ENCODE data around the gene USE1.

Gene USE1

GRCh38 chr19:17235971-17236777 lies 21.0 kb downstream of the USE1 start:
- peak; percentile 84 for DNase-seq (ENCODE audit: low spot score)

GRCh38 chr19:17236811-17237543 lies 21.8 kb downstream of the USE1 start:
- no peak for DNase-seq (ENCODE audit: low spot score)

DNA sequence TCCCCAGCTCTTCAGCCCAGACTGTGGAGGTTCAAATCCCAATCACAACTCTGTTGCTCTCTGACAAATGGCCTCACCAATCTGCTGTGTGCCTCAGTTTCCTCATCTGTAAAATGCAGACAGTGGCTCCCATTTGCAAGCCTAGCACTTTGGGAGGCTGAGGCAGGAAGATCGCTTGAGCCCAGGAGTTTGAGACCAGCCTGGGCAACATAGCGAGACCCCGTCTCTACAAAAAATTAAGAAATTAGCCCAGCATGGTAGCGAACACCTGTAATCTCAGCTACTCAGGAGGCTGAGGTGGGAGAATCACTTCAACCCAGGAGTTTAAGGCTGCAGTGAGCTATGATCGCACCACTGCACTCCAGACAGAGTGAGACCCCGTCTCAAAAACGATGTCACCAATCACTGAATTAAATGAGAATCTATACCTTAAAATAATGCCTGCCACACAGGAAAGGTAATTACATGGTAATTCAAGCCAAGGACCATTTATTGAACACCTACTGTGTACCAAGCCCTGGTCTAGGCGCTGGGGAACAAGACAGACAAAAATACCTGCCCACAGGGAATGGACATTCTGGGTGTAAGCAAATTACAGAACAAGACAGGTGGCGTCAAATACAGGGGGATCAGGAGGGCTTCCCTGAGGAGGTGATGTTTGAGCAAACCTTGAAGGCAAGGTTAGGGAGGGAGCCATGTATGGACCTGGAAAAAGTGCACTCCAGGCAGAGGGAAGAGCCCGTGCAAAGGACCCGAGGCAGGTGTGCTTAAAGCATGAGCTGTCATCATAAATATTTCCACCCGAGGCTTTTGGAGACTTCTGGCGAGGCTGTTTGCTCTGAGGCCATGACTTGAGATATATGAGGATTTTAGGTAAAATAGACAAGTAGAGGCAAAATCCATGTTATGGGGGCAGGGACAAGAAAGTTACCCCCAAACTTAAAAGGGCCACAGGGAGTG lies 22.9 kb downstream of the USE1 start:
- DNase-seq (ENCODE audit: low spot score): no peak

- no peak for DNase-seq (ENCODE audit: low spot score)
Observed at GRCh38 chr19:17240062-17240752, 25.1 kb downstream of the USE1 start.

- DNase-seq (ENCODE audit: low spot score): no peak
Observed at GRCh38 chr19:17240826-17241399, 25.8 kb downstream of the USE1 start.

DNA sequence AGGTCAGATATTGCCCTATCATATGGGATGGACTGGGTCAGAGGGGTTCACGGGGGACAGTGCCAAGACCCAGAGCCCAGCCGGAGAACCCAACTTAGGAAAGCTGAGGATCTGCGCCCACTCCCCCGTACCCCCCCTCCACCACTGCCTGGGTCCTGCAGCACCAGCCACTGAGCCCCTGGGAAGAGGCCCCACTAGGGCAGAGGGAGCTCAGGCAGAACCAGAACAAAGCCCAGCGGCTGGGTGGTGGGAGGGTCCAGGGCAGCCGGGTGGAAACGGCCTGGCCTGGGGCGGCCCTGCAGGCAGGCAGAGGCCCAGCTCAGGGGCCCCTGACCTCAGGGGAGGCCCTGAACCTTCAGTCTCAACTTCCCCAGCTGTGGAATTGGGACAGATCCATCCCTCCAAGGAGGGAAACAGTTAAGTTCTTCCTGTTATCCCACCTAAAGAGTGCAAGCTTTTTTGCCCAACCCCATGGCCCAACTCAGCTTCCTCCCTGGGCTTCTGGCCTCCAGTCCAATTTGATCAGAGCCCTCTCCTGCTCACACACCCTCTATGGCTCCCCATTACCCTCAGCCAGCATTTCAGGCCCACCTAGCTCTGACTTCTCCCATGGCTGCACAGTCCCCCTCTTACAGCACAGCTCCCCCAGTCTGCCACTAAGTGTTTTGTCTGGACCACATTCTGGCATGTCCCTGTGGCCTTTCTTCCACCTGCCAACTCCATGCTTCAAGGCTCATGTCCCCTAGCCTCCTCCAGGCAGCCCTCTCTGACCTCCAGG lies 27.5 kb downstream of the USE1 start:
- DNase-seq (ENCODE audit: low spot score): no peak

DNA sequence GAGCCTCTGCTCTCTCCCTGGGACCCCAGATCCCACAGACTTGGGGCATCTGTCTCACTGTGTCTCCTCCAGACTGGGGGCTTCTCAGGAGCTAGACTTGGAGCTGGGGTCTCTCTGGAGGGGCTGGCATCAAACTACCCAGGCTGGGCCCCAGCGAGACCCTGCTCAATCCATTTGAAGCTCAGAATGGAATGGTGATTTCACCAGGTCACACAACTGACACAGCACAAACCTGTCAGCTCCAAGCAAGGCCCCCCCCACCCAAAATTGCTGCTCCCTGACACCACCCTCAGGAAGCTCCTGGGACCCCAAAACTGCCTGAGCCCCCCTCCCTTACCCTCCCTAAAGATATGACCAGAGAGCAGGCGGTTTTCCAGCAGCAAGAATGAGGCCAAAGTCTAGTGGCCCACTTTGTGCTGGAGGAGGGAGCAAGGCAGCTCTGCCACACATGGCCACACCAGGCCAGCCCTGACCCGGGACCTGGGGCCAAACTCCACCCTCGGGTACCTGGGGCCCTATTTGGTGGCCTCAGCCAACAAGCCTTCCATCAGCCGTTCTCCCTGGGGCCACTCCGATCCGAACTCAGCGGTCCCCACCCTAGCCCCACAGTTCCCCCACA lies 28.2 kb downstream of the USE1 start:
- DNase-seq (ENCODE audit: low spot score): peak; percentile 24

DNA sequence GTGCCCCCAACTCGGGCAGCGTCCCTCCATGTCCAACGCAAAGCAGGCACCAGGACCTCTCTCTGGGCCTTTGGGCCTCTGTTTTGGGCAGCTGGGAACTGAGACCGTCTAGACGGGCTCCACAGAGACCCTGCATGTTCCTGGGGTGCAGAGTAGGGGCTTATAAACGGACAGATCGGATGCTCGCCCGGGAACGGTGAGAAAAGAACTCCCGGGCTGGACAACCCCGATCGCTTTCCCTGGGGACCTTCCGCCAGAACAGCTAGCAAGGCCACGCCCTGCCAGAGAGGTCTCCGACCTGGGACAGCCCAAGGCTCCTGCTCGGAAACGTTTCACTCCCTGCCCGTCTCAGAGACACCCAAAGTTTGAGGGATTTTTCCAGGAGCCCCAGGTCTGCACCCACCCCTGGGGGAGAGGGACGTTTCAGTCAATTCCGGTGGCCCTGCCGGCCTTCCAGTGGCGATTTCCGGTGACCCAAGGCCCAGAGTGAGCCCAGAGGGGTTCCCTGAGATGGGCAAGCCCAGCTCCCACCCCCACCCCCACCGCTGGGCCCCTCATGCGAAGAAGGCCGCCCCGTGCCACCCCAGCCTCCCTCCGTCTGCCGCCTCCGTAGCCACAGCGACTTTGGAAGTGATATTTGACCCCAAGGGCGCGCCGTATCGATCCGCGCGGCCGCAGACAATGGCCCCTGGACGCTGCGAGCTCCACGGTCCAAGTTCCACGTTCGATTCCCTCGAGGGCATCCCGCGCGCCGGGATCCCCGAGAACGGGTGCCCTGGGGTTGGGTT lies 28.9 kb downstream of the USE1 start:
- DNase-seq (ENCODE audit: low spot score): no peak

- DNase-seq (ENCODE audit: low spot score): no peak
Observed at GRCh38 chr19:17244618-17245534, 29.7 kb downstream of the USE1 start.

DNA sequence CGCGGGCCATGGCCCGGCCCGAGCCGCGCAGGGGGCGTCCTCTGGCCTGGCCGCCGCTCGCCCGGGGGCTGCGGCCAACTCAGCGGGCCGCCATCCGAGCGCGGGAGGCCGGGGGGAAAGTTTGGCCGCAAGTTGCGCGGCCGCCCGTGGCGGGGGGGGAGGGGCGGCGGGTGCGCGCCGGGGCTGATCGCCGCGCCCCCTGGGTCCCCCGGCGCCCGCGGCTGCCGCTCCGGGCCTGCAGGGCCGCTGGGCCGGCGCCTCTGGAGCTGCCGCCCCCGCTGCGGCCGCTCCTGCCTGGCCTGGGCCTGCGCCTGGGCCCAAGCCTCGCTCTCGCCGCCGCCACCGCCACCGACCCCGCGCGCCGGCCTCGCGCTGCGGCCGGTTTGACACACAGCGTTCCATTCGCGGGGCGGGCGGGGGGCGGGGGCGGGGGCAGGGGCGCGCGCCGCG lies 30.4 kb downstream of the USE1 start, which contains the start of gene NR2F6:
NR2F6 (minus strand) TSS at position 385 of the 450 bp plus-strand sequence. CDS start 699 bp downstream, outside the sequence.
- no peak for DNase-seq (ENCODE audit: low spot score)

DNA sequence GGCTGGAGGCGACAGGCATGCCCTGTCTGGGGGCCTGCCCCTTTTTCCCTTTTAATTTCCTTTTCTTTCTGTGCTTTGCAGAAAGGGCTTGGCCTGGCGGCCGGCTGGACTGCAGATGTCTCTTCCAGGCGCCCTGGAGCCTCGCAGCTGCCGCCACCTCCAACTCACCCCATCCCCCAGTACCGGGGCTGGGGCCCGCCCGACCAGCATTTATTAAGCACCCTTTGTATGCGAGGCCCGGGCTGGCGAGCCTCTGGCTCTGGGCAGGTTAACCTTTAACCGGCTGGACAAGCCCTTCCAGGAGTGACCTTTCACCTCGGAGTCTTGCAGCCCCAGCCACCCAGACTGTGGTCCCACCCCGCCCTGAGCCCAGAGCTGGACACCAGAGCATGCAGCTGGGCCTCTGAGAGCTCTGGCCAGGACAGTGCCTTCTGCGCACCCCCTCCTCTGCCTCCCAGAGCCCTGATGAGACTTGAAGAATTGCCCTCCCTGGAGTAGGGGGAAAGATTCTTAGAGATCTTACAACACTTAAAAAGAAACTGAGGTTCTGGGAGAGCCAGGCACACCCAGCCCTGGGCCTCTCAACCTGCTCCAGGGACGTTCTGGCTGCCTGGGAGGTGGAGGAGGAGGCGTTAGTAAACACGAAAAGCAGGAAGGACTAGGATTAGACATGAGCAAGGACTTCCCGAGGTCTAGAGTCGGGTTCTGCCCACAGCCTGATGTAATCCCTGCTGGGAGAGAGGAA lies 31.7 kb downstream of the USE1 start:
- DNase-seq (ENCODE audit: low spot score): no peak

DNA sequence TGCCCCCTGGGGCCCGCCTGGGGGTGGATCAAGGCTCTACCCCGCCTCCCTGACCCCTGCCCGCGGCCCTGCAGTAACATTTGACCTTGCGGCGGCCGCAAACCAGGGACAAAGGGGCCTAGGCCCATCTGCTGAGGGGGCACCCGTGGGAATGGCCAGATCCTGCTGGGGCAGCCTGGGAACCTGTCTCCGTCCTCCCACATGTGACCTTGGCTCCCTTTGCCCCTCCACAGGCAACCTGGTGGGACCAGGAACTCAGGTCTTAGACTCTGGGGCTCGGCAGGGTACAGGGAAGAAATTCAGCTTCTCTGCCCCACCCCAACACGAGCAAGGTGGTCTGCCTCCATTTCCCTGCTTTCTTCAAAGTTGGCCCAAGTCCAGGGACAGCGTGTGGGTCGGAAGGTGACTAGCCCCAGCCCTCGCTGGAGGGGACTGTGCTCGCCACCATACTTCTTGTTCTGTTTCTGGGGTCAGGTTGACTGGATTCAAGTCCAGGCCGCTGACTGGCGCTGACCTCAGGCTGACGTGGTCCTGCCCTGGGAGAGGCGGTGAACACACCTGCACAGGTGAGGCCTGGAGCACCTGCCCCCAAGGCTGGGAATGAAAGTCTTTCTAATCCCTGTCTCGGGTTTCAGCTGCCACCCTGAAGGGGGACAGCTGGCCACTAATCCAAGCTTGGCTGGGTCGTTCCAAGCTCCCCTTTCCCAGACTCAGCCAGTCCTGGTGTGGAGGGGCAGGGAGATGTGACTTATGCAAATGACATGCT lies 33.0 kb downstream of the USE1 start:
- DNase-seq (ENCODE audit: low spot score): peak; percentile 75

GRCh38 chr19:17249887-17250548 lies 34.9 kb downstream of the USE1 start:
- no peak for DNase-seq (ENCODE audit: low spot score)

GRCh38 chr19:17254636-17255035 lies 39.5 kb downstream of the USE1 start:
- DNase-seq (ENCODE audit: low spot score): no peak

DNA sequence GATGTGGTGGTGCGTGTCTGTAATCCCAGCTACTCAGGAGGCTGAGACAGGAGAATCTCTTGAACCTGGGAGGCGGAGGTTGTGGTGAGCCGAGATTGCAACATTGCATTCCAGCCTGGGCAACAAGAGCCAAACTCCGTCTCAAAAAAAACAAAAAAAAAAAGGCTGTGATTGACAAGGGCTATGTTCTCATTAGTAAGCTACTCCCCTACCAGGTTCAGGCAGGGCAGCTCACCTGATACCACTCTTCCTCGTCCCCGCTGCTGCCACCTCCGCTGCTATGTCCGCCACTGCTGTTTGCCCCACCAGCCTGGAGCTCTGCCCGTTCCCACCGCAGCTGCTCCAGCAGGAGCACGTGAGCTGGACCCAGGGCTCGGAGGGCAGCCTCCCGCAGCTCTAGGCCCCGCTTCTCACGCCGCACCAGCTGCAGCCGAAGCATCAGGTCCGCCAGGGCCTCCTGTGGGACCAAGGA lies 40.0 kb downstream of the USE1 start:
- DNase-seq (ENCODE audit: low spot score): no peak

GRCh38 chr19:17256130-17256529 lies 41.0 kb downstream of the USE1 start:
- DNase-seq (ENCODE audit: low spot score): no peak

Data from D341Med (cell line).